Skin of body (tissue), 3 donors: ENCODE measurements around the gene KCNK18. TPM values are rescaled to one million over a fixed set of nuclear protein-coding genes. Genes with fewer than 3 reads are reported as not detected.

Experiments used
- DNase-seq: peaks from one replicate; lab custom pipeline; 2025; lab: John Stamatoyannopoulos, UW
- small RNA-seq: library from RNA; depleted of rRNA; stranded (forward); fragments of <200 nt; gene quantifications from one replicate; pipeline ENCODE3, GENCODE V24; 2014; ENCODE audit warnings: low replicate concordance
- total RNA-seq: library from RNA; depleted of rRNA; stranded (reverse); fragments of >200 nt; gene quantifications from one replicate; pipeline ENCODE4 v1.2.3, GENCODE V29; 2014

KCNK18 gene
- total RNA-seq, 1 donor from 2014 or later = not detected

DNA sequence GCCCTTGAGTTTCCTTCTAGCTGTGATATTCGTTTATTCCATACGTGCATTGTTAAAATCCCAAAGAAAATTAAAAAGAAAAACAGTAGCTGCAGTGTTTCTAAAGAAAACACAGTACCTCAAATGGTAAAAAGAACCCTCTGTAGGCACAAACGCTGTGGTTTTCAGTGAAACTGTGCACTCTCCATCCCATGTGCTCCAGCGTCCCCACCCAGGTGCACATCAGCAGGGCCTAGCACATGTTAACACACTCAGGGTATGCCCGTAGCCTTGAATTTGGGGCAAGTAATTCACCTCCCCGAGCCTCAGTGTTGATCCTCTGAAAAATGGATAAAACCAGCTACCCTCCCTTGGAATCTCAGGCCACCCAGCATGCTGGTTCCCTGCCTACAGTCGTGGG, 53.1 kb downstream of the KCNK18 start:
- DNase-seq = no peak

DNA sequence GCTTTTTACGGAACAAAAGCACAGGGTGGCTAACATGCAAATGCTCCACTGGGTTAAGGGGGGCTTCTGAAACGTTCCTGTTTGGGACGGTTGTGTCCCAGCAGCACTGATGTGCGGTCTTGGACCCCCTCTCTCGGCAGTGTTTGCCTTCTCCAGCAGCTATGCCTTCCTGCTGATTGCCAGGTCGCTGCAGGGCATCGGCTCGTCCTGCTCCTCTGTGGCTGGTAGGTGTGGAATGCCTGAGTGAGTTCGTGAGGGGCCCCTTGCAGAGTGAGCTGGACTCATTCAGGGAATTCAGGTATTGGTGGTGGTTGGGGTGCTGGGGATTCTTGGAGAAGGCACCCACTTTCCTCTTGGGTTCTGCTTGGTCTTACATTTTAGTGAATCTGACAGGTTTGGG, 56.6 kb downstream of the KCNK18 start:
- no peak for DNase-seq

DNA sequence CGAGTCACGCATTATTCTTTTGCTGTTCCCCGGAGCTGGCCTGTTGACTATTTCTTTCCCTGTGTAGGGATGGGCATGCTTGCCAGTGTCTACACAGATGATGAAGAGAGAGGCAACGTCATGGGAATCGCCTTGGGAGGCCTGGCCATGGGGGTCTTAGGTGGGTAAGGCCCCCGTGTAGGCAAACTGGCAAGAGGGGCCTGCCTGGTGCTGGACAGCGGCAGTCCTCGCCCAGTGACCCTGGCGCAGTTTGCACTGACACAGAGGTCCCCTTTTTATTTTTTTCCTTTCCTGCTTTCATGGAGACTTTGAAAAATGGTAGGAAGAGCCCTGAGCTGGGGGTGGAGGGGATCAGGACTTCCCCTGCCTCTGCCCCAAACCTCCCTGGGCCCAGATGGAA, 57.0 kb downstream of the KCNK18 start:
- DNase-seq = no peak

DNA sequence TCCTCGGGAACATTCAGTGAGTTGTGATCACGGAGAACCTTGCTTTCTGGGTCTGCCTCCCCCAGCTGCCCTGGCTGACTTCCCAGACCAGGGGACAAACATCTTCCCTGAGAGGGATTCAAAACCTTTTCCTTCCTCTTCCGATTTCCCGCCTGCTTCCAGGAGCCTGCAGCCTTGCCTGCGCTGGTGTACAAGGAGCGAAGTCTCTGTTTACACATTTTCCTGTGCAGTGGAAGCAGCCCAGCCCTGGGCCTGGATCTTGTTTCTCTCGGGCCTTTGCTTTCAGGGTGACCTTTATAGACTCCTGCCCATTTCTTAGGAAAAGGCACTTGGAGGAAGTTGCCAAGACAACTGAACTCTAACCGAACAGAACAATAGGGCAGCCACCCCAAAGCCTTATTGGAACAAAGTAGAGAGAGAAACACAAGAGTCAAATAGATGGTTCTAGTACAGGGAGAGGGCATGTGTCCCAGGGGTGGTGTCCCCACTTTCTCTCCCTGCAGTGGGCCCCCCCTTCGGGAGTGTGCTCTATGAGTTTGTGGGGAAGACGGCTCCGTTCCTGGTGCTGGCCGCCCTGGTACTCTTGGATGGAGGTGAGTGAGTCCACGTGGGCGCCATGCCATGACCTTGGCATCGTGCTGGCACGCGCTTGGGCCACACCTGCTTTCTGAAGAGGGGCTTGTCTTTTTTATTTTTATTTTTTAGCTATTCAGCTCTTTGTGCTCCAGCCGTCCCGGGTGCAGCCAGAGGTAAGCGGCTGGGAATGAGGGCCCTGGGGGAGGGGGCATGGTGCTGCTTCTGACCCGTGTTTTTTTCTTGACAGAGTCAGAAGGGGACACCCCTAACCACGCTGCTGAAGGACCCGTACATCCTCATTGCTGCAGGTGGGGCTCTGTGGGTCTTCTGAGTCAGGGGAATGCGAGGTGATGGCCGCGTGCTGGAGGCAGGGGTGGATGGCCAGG, 57.8 kb downstream of the KCNK18 start:
- DNase-seq = no peak

DNA sequence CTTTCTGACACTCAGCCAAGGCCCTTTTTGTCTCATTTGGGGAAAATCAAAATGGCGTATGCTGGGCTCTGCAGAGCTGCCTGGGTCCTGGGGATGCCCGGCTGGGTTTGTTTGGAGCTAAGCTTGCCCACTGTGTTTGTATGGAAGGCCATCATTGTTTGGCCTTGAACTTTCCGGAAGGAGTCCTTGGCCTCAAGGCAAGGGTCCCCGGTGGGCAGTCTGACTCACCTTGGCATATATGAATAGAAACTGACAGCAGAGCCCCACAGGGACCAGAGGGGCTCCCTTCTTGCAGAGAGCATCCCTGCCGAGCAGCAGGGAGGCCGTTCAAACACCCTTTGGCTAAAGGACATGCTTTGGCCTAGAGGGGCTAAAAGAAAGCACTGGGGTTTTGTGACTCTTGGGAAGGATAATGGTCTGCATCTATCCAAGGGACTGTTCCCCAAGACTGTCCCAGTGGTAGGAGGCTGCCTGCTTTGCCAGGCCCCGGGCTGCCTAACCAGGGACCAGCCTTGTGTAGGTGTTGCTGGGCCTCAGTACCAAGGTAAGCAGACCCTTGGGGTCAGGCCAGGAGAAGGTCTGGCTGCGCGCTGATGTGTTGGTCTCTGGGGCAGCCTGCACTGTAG, 58.7 kb downstream of the KCNK18 start:
- DNase-seq = no peak

DNA sequence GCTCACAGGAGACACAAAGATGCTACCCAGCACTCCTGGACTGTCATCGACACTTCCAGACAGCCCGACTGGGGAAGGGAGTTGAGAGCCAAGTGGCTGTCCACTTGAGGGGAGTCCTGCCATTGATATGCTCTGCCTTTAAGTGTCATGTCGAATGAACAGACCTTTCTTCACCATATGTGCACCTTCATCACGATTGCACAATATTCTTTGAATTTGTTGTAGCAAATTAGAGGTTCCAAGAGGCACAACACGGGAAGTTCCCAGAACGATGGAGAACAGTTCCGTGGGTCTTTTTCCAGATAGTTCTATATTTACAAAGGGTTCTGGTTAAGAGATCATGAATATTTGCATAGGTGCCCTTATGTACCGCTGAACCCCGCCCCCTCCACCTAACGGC, 59.6 kb downstream of the KCNK18 start:
- no peak for DNase-seq

DNA sequence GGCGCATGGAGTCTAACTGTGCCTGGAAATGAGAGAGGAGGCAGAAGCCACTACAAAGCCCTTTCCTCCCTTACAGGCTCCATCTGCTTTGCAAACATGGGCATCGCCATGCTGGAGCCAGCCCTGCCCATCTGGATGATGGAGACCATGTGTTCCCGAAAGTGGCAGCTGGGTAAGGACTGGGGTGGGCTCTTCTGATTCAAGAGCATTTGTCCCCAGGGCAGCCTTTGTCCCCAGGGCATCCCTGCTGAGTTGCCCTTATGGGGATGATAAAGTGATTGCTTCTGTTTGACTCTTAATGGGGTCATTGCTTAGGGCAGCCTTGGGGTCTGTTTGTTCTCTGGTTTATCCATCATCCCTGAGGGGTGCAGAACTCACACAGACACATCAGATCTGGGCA, 60.4 kb downstream of the KCNK18 start:
- DNase-seq = no peak

DNA sequence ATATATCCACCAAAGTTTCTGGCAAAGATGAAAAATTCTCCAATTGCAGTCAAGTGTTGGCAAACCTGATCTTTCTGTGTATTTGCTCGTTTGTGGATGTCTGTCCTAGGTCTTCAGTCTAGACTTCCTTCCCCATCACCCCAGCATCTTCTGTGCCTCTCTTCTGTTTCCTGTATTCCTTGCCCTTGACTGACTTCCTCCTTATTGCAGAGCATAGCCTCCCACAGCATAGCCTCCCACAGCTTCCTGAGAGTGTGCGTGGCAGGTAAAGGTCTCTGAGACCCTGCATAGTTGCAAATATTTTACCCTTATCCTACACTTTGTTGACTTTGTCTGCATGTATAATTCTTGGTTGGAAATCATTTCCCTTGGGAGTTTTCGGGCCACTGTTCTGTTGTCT, 62.0 kb downstream of the KCNK18 start:
- DNase-seq = no peak

Small RNA genes within 50 kb of the gene (small RNA-seq; reads per million reads assigned to genes)
- gene MIR3663 = not detected

Other genes starting within 250 kb of the KCNK18 start
- 13.1 TPM for gene SHTN1, start 192.3 kb upstream of the KCNK18 start, total RNA-seq
- not detected for gene VAX1, start 59.2 kb upstream of the KCNK18 start, total RNA-seq
- 6.2 TPM for gene SLC18A2, start 43.6 kb downstream of the KCNK18 start, total RNA-seq
- gene PDZD8, start 178.0 kb downstream of the KCNK18 start, total RNA-seq = 20.9 TPM